ENCODE measurements around the gene ADAMTSL2.

Gene ADAMTSL2

GRCh38 chr9:133606708-133607025 is 72.2 kb downstream of the ADAMTSL2 start:
- DNase-seq (ENCODE audit: low read depth in 2 of 2): no peak

GRCh38 chr9:133607381-133607780 is 72.9 kb downstream of the ADAMTSL2 start:
- no peak for DNase-seq (ENCODE audit: low read depth in 2 of 2)

GRCh38 chr9:133607976-133608375 is 73.5 kb downstream of the ADAMTSL2 start:
- no peak for DNase-seq (ENCODE audit: low read depth in 2 of 2)

GRCh38 chr9:133608382-133608781 is 73.9 kb downstream of the ADAMTSL2 start:
- DNase-seq (ENCODE audit: low read depth in 2 of 2): no peak

GRCh38 chr9:133608889-133609288 is 74.4 kb downstream of the ADAMTSL2 start:
- DNase-seq (ENCODE audit: low read depth in 2 of 2): no peak

GRCh38 chr9:133609311-133610098 is 75.0 kb downstream of the ADAMTSL2 start, which contains the start of gene FAM163B:
Gene FAM163B, minus strand, starts transcription at chr9:133609389. Its CDS starts 29,166 bp downstream, at chr9:133580223.
- DNase-seq (ENCODE audit: low read depth in 2 of 2): no peak

- DNase-seq (ENCODE audit: low read depth in 2 of 2): no peak
Measured at GRCh38 chr9:133610845-133611244, 76.3 kb downstream of the ADAMTSL2 start.

- DNase-seq (ENCODE audit: low read depth in 2 of 2): no peak
Measured at GRCh38 chr9:133612051-133612450, 77.5 kb downstream of the ADAMTSL2 start.

GRCh38 chr9:133612816-133613215 is 78.3 kb downstream of the ADAMTSL2 start:
- DNase-seq (ENCODE audit: low read depth in 2 of 2): no peak

GRCh38 chr9:133613432-133613831 is 78.9 kb downstream of the ADAMTSL2 start:
- no peak for DNase-seq (ENCODE audit: low read depth in 2 of 2)

GRCh38 chr9:133614056-133614455 is 79.6 kb downstream of the ADAMTSL2 start:
- DNase-seq (ENCODE audit: low read depth in 2 of 2): no peak

GRCh38 chr9:133614678-133615077 is 80.2 kb downstream of the ADAMTSL2 start:
- DNase-seq (ENCODE audit: low read depth in 2 of 2): no peak

GRCh38 chr9:133615186-133615585 is 80.7 kb downstream of the ADAMTSL2 start:
- no peak for DNase-seq (ENCODE audit: low read depth in 2 of 2)

GRCh38 chr9:133615606-133616188 is 81.2 kb downstream of the ADAMTSL2 start:
- DNase-seq (ENCODE audit: low read depth in 2 of 2): no peak

GRCh38 chr9:133616643-133617405 is 82.3 kb downstream of the ADAMTSL2 start:
- DNase-seq (ENCODE audit: low read depth in 2 of 2): no peak

GRCh38 chr9:133618726-133619125 is 84.2 kb downstream of the ADAMTSL2 start:
- DNase-seq (ENCODE audit: low read depth in 2 of 2): no peak

- peak in 1 of 2 donors; percentile 30 for DNase-seq (ENCODE audit: low read depth in 2 of 2)
Measured at GRCh38 chr9:133619791-133620190, 85.3 kb downstream of the ADAMTSL2 start.

GRCh38 chr9:133621725-133622267 is 87.3 kb downstream of the ADAMTSL2 start:
- no peak for DNase-seq (ENCODE audit: low read depth in 2 of 2)

GRCh38 chr9:133622555-133622954 is 88.1 kb downstream of the ADAMTSL2 start:
- no peak for DNase-seq (ENCODE audit: low read depth in 2 of 2)
